HepG2 (cell line): ENCODE measurements around the gene TCF7L2. TPM values are rescaled to one million over a fixed set of nuclear protein-coding genes. Genes with fewer than 3 reads are reported as not detected.

ENCODE experiments used
- ATAC-seq: fragments of 200-7000 bp; cut with Tn5 transposase; 3 replicates; pipeline ENCODE4 v1.9.1; 2020; ENCODE audit warnings: mild to moderate bottlenecking, moderate library complexity
- BruUV-seq: library from RNA; stranded (reverse); fragments of 400-500 nt; replicated peaks from 2 replicates; lab custom pipeline; 2021; lab: Mats Ljungman, UMichigan
- CTCF ChIA-PET: fragments of 300-600 bp; formaldehyde crosslinking; extraction: SDS; loops from one replicate; lab custom pipeline; 2021; ENCODE audit warnings: low total read pairs, inconsistent platforms, low intra/inter-chr PET ratio; lab: Yijun Ruan, JAX
- POLR2A ChIA-PET: fragments of 350-600 bp; sonication (Branson Sonifier 250); formaldehyde crosslinking; loops from one replicate; lab custom pipeline; 2020; ENCODE audit warnings: antibody characterized with exemption, inconsistent platforms; lab: Yijun Ruan, JAX
- DNase-seq: peaks from one replicate; pipeline ENCODE4 v3.0.0-alpha.2; 2015; ENCODE audit warnings: low spot score
- FAIRE-seq: peaks from 3 replicates; lab custom pipeline; 2011; peaks lifted over from hg19 to GRCh38; lab: Jason Lieb, UNC
- H2AFZ ChIP-seq: one replicate; pipeline ENCODE4 v1.6.1; 2011; ENCODE audit warnings: low read length, inconsistent platforms
- H3K27ac ChIP-seq: fragments of 300-600 bp; 3 replicates; pipeline ENCODE4 v1.8.0; 2011; ENCODE audit warnings: mixed run types, mild to moderate bottlenecking, mixed read lengths, low read length, inconsistent platforms; ENCODE audit not compliant: insufficient read depth; ENCODE audit errors: extremely low read length
- H3K27me3 ChIP-seq, 2 experiments: fragments of 200-600 bp in 1 of 2; 2 replicates in 1 of 2; 3 replicates in 1 of 2; pipeline versions ENCODE4 v1.6.0 to v1.8.0; 2011; ENCODE audit warnings: low read length in 2 of 2, mild to moderate bottlenecking in 2 of 2, moderate library complexity in 2 of 2, inconsistent platforms in 1 of 2; ENCODE audit not compliant: insufficient read depth in 2 of 2, control insufficient read depth in 1 of 2
- H3K36me3 ChIP-seq, 2 experiments: fragments of 200-600 bp in 1 of 2; replicated peaks in 1 of 2; 2 replicates in 1 of 2; 3 replicates in 1 of 2; pipeline versions ENCODE4 v1.5.1 to v1.8.0; 2011; ENCODE audit warnings: low read length in 2 of 2, inconsistent platforms in 1 of 2; ENCODE audit not compliant: insufficient read depth in 2 of 2, control insufficient read depth in 1 of 2
- H3K4me1 ChIP-seq: 2 replicates; pipeline ENCODE4 v1.5.1; 2012; ENCODE audit warnings: low read length, inconsistent platforms; ENCODE audit not compliant: insufficient read depth
- H3K4me2 ChIP-seq: 2 replicates; pipeline ENCODE4 v1.6.0; 2011; ENCODE audit warnings: low read depth, low read length, inconsistent platforms
- H3K4me3 ChIP-seq, 3 experiments: fragments of 200-600 bp in 1 of 3; sonication (generic), shearing (Covaris generic) in 1 of 3; replicated peaks in 1 of 3; 2 replicates each; pipeline ENCODE4 v1.5.1; 2011 to 2016; ENCODE audit warnings: low read length in 3 of 3, inconsistent platforms in 2 of 3, low read depth in 2 of 3, mild to moderate bottlenecking in 2 of 3, control low read depth in 1 of 3, mixed read lengths in 1 of 3; ENCODE audit not compliant: insufficient read depth in 1 of 3
- H3K79me2 ChIP-seq: one replicate; pipeline ENCODE4 v1.6.1; 2011; ENCODE audit warnings: low read length, inconsistent platforms; ENCODE audit not compliant: insufficient read depth
- H3K9ac ChIP-seq: 2 replicates; pipeline ENCODE4 v1.6.0; 2011; ENCODE audit warnings: mild to moderate bottlenecking, low read depth, low read length, inconsistent platforms; ENCODE audit not compliant: insufficient read depth
- H3K9me3 ChIP-seq: 2 replicates; pipeline ENCODE4 v1.5.1; 2012; ENCODE audit warnings: mild to moderate bottlenecking, low read length
- H4K20me1 ChIP-seq: 2 replicates; pipeline ENCODE4 v1.6.0; 2011; ENCODE audit warnings: inconsistent platforms, mild to moderate bottlenecking, low read length, moderate library complexity; ENCODE audit not compliant: insufficient read depth
- CENPX ChIP-seq: sonication (generic); formaldehyde crosslinking; IDR thresholded peaks from 2 replicates; pipeline ENCODE4 v1.9.0; 2021; ENCODE audit warnings: mild to moderate bottlenecking, missing genetic modification reagents, moderate library complexity
- EZH2 ChIP-seq: conservative IDR thresholded peaks from 2 replicates; pipeline ENCODE4 v1.6.1; 2012; ENCODE audit warnings: mild to moderate bottlenecking, low read depth, low read length, moderate library complexity
- KAT8 ChIP-seq: IDR thresholded peaks from 2 replicates; pipeline ENCODE4 v1.6.1; 2016; ENCODE audit warnings: missing genetic modification reagents, missing compliant biosample characterization
- MAX ChIP-seq: IDR thresholded peaks from 2 replicates; pipeline ENCODE4 v1.6.1; 2012; ENCODE audit warnings: inconsistent platforms
- NR2F6 ChIP-seq, 2 experiments: IDR thresholded peaks; 2 replicates each; pipeline ENCODE4 v1.6.1; 2016; ENCODE audit warnings: antibody characterized with exemption in 1 of 2, mild to moderate bottlenecking in 1 of 2
- PATZ1 ChIP-seq: sonication (generic); formaldehyde crosslinking; IDR thresholded peaks from 2 replicates; pipeline ENCODE4 v1.4.0; 2020; ENCODE audit warnings: missing genetic modification reagents
- PHF5A ChIP-seq: IDR thresholded peaks from one replicate; pipeline ENCODE4 v1.6.1; 2018; ENCODE audit warnings: low read depth, missing genetic modification reagents; ENCODE audit not compliant: unreplicated experiment
- REL ChIP-seq: sonication (generic); formaldehyde crosslinking; conservative IDR thresholded peaks from 2 replicates; pipeline ENCODE4 v1.8.0; 2022; ENCODE audit warnings: mild to moderate bottlenecking, missing genetic modification reagents, moderate library complexity
- WGBS: methylation state at CpG from one replicate; pipeline ENCODE4 v1.1.6; 2017; ENCODE audit warnings: low lambda C conversion rate; 5-methylcytosine and 5-hydroxymethylcytosine counted together
- in situ Hi-C: cut with HindIII; loops from 2 replicates; pipeline ENCODE4 v1.10.0; 2017; ENCODE audit warnings: low pct_unique_long_range_greater_than_20kb; ENCODE audit not compliant: extremely low pct_ligation_motif_present
- intact Hi-C: fragments of 100-400 bp; cut with micrococcal nuclease; formaldehyde crosslinking; loops from one replicate; pipeline ENCODE4 v1.10.0; 2022; ENCODE audit not compliant: unreplicated experiment
- polyA plus RNA-seq, 8 experiments: library from polyadenylated mRNA; depleted of rRNA in 3 of 8; stranded (reverse) in 7 of 8; unstranded in 1 of 8; fragments of >200 nt; fragmentation: Illumina TruSeq in 4 of 8; extraction: Trizol in 4 of 8; gene quantifications; 2 replicates each; pipeline versions ENCODE4 v1.2.1 to v1.2.3, GENCODE V29; 2011 to 2016; ENCODE audit warnings: low read depth in 4 of 8, missing spikeins in 1 of 8, mixed read lengths in 1 of 8; ENCODE audit not compliant: insufficient read depth in 1 of 8
- total RNA-seq, 5 experiments: library from RNA; depleted of rRNA; stranded (reverse); fragments of >200 nt; fragmentation: Illumina TruSeq; extraction: Trizol; gene quantifications; 2 replicates each; pipeline ENCODE4 v1.2.3, GENCODE V29; 2016; ENCODE audit warnings: low read depth in 1 of 5
- TF ChIP-seq, protein P1 (sequence below): sonication (generic); formaldehyde crosslinking; conservative IDR thresholded peaks from 2 replicates; pipeline ENCODE4 v1.4.0; 2020; ENCODE audit warnings: missing genetic modification reagents

Gene TCF7L2
- total and polyA plus RNA-seq, 2 of the 13 experiments (the other 11 are each of a cell fraction or from before 2014, with no cell fraction given) = 3.9 to 13.7 TPM

DNA sequence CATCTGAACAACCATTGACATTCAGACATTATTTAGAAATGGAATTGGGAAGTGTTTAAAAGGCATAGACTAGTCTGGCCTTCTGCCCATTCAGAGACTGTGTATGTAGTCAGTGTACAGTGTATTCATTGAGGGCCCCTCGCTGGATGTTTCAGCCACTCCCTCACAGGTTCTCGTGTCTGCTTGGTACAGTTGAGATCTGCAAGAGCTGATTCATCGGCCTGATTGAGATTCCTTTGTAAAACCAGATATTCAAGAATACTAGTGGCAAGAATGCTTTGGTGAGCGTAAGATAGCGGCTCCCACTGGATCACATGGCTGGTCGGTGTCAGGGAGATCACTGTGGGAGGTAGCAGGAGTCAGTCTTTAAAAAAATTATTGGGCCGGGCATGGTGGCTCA lies 119.5 kb downstream of the TCF7L2 start:
- DNase-seq = no peak
- 95% methylated on average over 7 of the region's 7 CpGs for WGBS
- Histone ChIP-seq H2AFZ (no peak overlapping the region), H3K36me3 (peaks cover 2 to 30% of the 10 kb centered on the region in 2 experiments; a peak in 4 of 5 replicates), H3K79me2 (peaks cover 50% of the 10 kb centered on the region)
- TF ChIP-seq, protein P1, sequence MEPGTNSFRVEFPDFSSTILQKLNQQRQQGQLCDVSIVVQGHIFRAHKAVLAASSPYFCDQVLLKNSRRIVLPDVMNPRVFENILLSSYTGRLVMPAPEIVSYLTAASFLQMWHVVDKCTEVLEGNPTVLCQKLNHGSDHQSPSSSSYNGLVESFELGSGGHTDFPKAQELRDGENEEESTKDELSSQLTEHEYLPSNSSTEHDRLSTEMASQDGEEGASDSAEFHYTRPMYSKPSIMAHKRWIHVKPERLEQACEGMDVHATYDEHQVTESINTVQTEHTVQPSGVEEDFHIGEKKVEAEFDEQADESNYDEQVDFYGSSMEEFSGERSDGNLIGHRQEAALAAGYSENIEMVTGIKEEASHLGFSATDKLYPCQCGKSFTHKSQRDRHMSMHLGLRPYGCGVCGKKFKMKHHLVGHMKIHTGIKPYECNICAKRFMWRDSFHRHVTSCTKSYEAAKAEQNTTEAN (CRISPR knock-in tag) = no peak
- TF ChIP-seq PATZ1 (no peak), NR2F6 (IDR thresholded peaks at IDR 0.05) (no peak), NR2F6 (CRISPR knock-in tag; IDR thresholded peaks at IDR 0.05) (no peak), REL (no peak), CENPX (CRISPR knock-in tag) (no peak), EZH2 (no peak), MAX (no peak), PHF5A (CRISPR knock-in tag) (no peak), KAT8 (CRISPR knock-in tag) (no peak)
- TF ChIP-seq, all 625 proteins: peak for 0
- intact Hi-C loops = loop anchor here (10.0 kb wide), 1 partner anchor 115 kb away; the partner anchor contains the start of gene TCF7L2
- Histone ChIP-seq H3K4me1 (peaks cover 71% of the 10 kb centered on the region), H3K27ac (no peak overlapping the region), H3K9me3 (no peaks in the 10 kb centered on the region), H4K20me1 (peaks cover 65% of the 10 kb centered on the region), H3K9ac (no peak overlapping the region), H3K4me2 (no peak overlapping the region), H3K4me3 (no peak overlapping the region), H3K27me3 (no peaks in the 10 kb centered on the region)
- FAIRE-seq (no peak), ATAC-seq (no peak)
- BruUV-seq = no TSS peak
- in situ Hi-C loops = no loop called here
- ChIA-PET POLR2A (no interaction called here), CTCF (no interaction called here)
